Measurements from ENCODE around the gene AK9.

AK9 gene

GRCh38 chr6:109512271-109512817 lies 178.7 kb downstream of the AK9 start:
- no peak for DNase-seq (ENCODE audit: low spot score)

DNA sequence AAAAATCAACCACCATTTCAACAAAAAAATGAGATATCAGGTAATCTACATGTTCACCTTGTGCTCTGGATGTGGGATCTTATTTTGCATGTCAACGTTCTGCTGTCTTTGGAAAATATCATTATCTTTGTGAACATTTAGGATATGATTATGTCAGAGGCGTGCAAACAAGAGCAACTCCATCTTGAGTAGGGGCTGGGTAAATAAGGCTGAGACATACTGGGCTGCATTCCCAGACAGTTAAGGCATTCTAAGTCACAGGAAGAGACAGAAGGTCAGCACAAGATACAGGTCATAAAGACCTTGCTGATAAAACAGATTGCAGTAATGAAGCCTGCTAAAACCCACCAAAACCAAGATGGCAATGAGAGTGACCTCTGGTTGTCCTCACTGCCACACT lies 179.2 kb downstream of the AK9 start:
- no peak for DNase-seq (ENCODE audit: low spot score)

DNA sequence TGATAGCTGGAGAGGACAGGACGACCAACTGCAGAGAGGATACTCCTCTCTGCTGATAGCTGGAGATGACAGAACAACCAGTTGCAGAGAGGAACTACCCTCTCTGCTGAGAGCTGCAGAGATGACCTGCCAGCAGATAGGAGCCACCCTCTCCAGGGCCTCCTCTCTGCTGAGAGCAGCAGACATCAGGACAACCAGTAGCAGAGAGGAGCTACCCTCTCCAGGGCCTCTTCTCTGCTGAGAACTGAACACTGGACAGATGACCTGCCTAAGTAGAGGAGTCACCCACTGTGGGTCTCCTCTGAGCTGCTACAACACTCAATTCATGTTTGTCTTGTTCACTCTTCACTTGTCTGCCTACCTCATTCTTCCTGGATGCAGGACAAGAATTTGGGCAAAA lies 180.6 kb downstream of the AK9 start:
- no peak for DNase-seq (ENCODE audit: low spot score)

DNA sequence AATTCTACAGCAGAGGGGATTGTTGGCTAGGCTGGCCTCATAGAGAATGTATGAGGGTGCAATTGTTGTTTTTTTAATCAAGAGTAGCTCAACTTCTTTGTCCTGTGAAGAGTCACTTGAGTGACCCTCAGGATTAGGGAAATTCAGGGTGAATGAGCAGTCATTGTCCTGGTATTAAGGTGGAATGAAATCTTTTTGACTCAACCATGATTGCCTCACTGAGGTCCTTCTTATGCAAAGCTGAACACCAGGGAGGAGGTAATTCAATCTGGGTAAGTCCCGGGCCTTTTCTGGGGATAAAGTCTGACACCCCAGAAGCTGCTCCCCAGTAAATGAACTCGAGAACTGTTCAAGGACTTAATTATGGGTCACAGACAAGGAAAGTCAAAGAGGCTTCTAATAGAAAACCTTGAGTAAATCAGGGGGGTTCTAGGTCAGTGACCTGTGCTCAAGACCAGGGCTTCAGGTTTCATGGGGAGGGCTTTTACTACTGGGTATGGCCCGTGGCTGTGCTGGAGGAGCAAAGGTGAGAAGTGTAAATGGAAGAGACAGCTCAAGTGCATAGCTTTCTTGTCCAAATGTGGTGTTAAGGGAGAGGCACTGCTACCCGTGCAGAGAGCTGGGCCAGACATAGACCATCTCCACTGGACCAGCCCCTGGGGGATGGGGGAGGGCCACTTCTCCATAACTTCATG lies 182.7 kb downstream of the AK9 start:
- no peak for DNase-seq (ENCODE audit: low spot score)

GRCh38 chr6:109507490-109508072 lies 183.4 kb downstream of the AK9 start:
- DNase-seq (ENCODE audit: low spot score), result no peak

DNA sequence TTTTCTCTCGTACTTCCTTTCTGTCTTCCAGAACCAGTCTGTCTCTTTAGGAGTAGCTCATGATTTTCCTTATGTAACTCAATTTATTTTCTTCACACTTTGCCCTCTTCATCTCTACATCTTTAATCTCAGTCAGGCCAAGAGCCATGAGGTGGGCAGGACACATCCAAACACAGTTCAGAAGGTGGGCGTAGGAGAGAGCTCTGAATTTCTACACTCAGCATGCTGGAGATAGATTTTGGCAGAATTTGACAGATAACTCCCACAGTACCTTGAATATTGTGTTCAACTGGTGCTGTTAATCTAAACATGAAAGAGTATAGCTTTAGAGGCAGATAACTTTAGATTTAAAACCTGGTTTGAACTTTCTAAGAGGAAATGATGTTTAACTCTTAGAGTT lies 184.2 kb downstream of the AK9 start:
- DNase-seq (ENCODE audit: low spot score), result no peak

- DNase-seq (ENCODE audit: low spot score), result no peak
Measured at GRCh38 chr6:109506314-109506713, 184.7 kb downstream of the AK9 start.

- no peak for DNase-seq (ENCODE audit: low spot score)
Measured at GRCh38 chr6:109503327-109504224, 187.4 kb downstream of the AK9 start.

DNA sequence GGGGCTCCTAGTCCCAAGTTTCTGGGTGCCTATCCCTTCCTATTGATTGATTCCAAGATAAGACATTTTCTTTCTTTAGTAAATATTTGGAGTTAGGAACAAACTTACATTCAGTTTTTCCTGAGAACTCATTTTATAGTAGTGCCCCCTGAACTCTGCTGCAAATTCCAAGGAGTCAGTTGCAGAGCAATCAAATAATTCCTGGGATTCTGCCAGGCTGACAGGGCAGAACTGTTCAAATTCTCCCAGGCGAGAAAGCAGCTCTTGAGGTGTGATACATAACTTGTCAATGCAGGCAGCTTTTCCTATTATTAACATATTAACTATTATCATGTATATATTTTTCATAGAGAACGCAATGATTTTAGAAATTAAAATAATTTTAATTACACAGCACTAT lies 192.1 kb downstream of the AK9 start:
- no peak for DNase-seq (ENCODE audit: low spot score)

DNA sequence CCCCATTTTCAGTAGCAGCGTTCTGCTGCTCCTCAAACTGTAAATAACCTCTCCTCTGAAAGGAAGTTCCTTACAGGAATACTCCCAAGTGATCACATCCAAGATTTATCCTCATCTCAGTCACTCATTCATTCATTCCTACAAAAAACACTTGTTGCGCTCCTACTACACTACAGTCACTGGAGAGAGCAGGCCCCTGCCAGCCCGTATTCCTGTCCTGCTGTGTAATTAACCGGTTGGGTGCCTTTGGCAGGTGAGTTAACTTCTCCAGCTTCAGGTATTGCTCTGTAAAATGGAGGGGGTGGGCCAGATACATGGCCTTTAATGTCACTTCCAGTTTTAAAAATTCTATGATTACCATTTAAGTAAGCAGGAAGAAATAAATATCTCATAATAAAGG lies 192.9 kb downstream of the AK9 start:
- DNase-seq (ENCODE audit: low spot score), result no peak

DNA sequence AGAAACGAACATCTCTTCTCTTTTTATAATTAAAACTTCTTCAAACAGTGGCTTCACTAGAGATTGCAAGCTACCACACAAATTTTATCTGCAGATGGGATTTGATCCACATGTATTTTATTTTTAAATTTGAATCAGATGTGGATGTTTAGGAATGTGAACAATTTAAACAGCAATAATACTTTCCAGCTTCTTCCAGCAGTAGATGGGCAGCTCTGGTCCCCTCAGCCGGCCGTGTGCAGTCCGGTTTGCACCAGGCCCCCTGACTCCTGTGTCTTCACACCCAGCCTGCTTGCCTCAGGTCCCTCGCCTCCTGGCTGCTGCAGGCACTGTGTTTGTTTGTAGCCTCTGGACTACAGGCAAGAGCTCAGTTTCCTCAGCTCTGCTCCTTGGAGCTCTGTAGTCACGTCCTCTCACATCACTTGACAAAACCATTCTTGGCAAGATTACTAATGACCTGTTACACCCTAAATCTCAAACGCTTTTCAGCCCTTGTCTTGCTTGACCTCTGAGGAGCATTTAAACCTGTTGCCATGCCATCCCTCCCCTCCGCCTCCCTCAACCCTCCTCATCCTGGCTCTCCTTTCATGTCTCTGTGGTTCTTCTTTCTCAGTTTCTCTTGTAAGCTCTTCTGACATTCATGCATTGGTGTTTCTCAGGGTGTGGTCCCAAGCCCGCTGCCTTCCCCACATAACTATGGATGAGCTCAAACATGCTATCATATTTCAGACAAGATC lies 194.8 kb downstream of the AK9 start:
- no peak for DNase-seq (ENCODE audit: low spot score)

GRCh38 chr6:109493865-109494264 lies 197.1 kb downstream of the AK9 start:
- DNase-seq (ENCODE audit: low spot score), result no peak

GRCh38 chr6:109491207-109491938 lies 199.6 kb downstream of the AK9 start:
- no peak for DNase-seq (ENCODE audit: low spot score)

- DNase-seq (ENCODE audit: low spot score), result no peak
Measured at GRCh38 chr6:109490713-109491112, 200.3 kb downstream of the AK9 start.

DNA sequence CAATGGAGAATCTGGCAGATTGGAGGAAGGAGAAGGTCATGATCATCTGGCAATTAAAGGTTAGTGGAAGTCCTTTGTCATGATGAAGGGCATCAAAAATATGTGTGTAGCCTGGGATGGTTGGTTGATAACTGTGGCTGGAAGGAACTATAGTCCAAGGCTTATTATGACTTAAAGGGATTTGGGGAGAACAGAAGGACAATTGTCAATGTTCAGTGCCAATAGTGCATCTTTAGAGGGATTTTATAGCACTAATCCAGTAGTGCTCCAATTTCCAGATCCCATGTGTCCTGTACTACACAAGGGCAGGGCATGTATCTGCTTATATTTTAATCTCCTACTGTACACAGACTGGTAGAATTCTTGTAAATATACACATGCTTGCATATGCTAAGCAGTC lies 203.0 kb downstream of the AK9 start:
- no peak for DNase-seq (ENCODE audit: low spot score)

GRCh38 chr6:109486068-109486467 lies 204.9 kb downstream of the AK9 start:
- DNase-seq (ENCODE audit: low spot score), result no peak

- DNase-seq (ENCODE audit: low spot score), result no peak
Measured at GRCh38 chr6:109485266-109485935, 205.6 kb downstream of the AK9 start.

- DNase-seq (ENCODE audit: low spot score), result no peak
Measured at GRCh38 chr6:109484122-109484521, 206.9 kb downstream of the AK9 start.

GRCh38 chr6:109483735-109484057 lies 207.3 kb downstream of the AK9 start:
- DNase-seq (ENCODE audit: low spot score), result peak; percentile 1

DNA sequence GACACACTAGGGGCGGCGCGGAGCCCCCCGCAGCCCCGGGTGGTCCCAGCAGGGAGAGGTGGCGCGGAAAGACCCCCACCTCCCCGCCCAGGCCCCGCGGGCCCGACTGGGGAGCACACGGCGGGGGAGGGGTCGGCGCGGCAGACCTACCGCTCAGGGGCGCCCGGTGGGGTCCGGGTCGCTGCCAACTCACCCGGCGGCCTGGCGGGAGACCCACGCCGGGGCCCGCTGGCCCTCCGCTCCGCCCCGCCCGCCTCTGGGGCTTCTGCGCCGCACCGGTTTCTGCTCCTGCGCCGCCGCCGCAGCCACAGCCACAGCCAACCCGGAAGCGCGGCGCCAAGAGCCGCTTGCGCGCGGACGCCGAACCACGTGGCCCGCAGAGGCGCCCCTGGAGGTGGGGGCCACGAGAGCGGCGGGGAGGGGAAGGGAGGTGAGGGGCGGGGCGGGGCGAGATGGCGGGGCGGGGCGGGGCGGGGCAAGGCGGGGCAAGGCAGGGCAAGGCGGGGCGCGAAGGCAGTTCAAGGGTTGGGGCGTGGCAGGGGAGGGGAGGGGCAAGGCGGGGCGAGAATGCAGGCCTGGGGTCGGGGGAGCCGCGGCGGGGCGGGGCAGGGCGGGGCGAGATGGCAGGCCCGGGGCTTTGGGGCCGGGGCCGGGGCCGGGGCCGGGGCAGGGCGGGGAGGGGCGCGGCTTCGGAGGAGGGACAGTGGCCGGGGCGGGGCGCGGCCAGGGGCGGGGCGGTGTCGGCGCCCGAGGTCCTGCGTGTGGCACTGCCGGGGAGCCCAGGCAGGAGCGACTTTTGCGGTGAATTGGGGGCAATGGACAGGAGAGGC lies 207.9 kb downstream of the AK9 start, which contains the start of gene ZBTB24:
Gene ZBTB24, minus strand, starts transcription at position 315 of the 830 bp plus-strand sequence. CDS start 1,193 bp downstream, outside the sequence.
- DNase-seq (ENCODE audit: low spot score), result peak; percentile 79
